Measurements from ENCODE around the gene ZMYND19. TPM values are rescaled to one million over a fixed set of nuclear protein-coding genes. Genes with fewer than 3 reads are reported as not detected.

The ZMYND19 gene
- total RNA-seq, 1 experiment from 2014 or later: 79.2 TPM

GRCh38 chr9:137535120-137535428 is 55.2 kb downstream of the ZMYND19 start:
- Histone ChIP-seq H3K27me3 (ENCODE audit: insufficient read depth, low read length) (no peaks in the 10 kb centered on the region), H3K23me2 (ENCODE audit: insufficient read length, low read depth, low read length, poor library complexity, severe bottlenecking) (peaks cover 2% of the 10 kb centered on the region), H3K79me2 (ENCODE audit: insufficient read depth, low read length) (no peaks in the 10 kb centered on the region), H3K56ac (ENCODE audit: insufficient read length, low read depth, low read length) (no peak overlapping the region), H2BK5ac (ENCODE audit: insufficient read length, low read length) (no peak overlapping the region), H3K79me1 (ENCODE audit: insufficient read depth, low read depth, low read length, poor library complexity, severe bottlenecking) (no peaks in the 10 kb centered on the region), H4K5ac (ENCODE audit: insufficient read length, low read depth, low read length) (no peak overlapping the region), H4K91ac (ENCODE audit: insufficient read length, low read depth, low read length) (no peak overlapping the region), H3K4me1 (ENCODE audit: insufficient read depth, low read length) (no peaks in the 10 kb centered on the region), H3K27ac (ENCODE audit: insufficient read length, low read depth, low read length) (no peak overlapping the region), H4K8ac (replicated peaks; ENCODE audit: insufficient read length, low read depth, low read length) (no peak overlapping the region), H3K9ac (ENCODE audit: extremely low read depth, insufficient read length, low read length) (no peak overlapping the region), H3K18ac (ENCODE audit: insufficient read length, low read depth, low read length) (no peak overlapping the region), H3K14ac (ENCODE audit: insufficient read depth, low read length) (no peak overlapping the region), H4K20me1 (ENCODE audit: control insufficient read depth, insufficient read depth, insufficient read length) (peaks cover 7% of the 10 kb centered on the region), H3K4ac (ENCODE audit: low read depth, low read length) (no peak overlapping the region), H2BK20ac (ENCODE audit: low read depth, low read length, poor library complexity, severe bottlenecking) (no peak overlapping the region), H2BK120ac (ENCODE audit: low read depth, low read length, poor library complexity, severe bottlenecking) (no peak overlapping the region), H3K4me2 (ENCODE audit: insufficient read depth, insufficient read length, low read length) (no peak overlapping the region), H3K9me3 (ENCODE audit: control insufficient read depth, low read depth, low read length) (no peaks in the 10 kb centered on the region), H2BK12ac (ENCODE audit: insufficient read length, low read depth, low read length) (no peak overlapping the region), H2AFZ (ENCODE audit: low read length) (no peak overlapping the region), H2AK5ac (ENCODE audit: insufficient read length, low read length) (no peak overlapping the region), H2BK15ac (ENCODE audit: low read depth, low read length) (no peak overlapping the region), H3K23ac (ENCODE audit: insufficient read length, low read depth, low read length) (no peak overlapping the region), H3T11ph (ENCODE audit: low read length) (no peak overlapping the region)
- no peak for DNase-seq
- Mint-ChIP-seq H3K4me1 (peaks cover 3 to 5% of the 10 kb centered on the region in 2 experiments), H3K27me3 (ENCODE audit: low read depth) (peaks cover 5% of the 10 kb centered on the region), H3K9me3 (peaks cover 10 to 24% of the 10 kb centered on the region in 2 experiments), H3K4me3 (no peak overlapping the region), H3K27ac (no peak overlapping the region), H3K36me3 (ENCODE audit: insufficient read depth in 1 of 3, low read depth in 3 of 3) (peaks cover 4 to 8% (median 5%) of the 10 kb centered on the region in 3 experiments; a peak in 5 of 7 replicates)
- TF ChIP-seq CTCF (conservative IDR thresholded peaks at IDR 0.05): no peak; the same call in 2 of the 3 replicates

All from H9 (cell line).